Thyroid gland (tissue), 4 donors: ENCODE data around the gene TMEM255B. TPM values are rescaled to one million over a fixed set of nuclear protein-coding genes. Genes with fewer than 3 reads are reported as not detected.
A peak's percentile ranks its signal among the peaks of the same experiment; 100 is the strongest.

Experiments
- DNase-seq, 2 donors: peaks; one replicate each; pipeline ENCODE4 v3.0.0-alpha.2; 2019
- H3K27ac ChIP-seq, 3 donors: fragments of 200-600 bp; sonication (generic); 1 replicate in 2 of 3; 2 replicates in 1 of 3; pipeline ENCODE4 v1.5.1; 2016 to 2019; ENCODE audit warnings: mild to moderate bottlenecking in 1 of 3, moderate library complexity in 1 of 3
- H3K27me3 ChIP-seq: fragments of 200-600 bp; sonication (generic); one replicate; pipeline ENCODE4 v1.5.1; 2019
- H3K36me3 ChIP-seq, 2 donors: fragments of 200-600 bp; sonication (generic); one replicate each; pipeline ENCODE4 v1.5.1; 2016 to 2019
- H3K4me1 ChIP-seq, 2 donors: fragments of 200-600 bp; sonication (generic); one replicate each; pipeline ENCODE4 v1.5.1; 2017 to 2019
- H3K4me3 ChIP-seq, 3 donors: fragments of 200-600 bp; sonication (generic); replicated peaks in 1 of 3; 1 replicate in 2 of 3; 2 replicates in 1 of 3; pipeline ENCODE4 v1.5.1; 2016; ENCODE audit warnings: mild to moderate bottlenecking in 1 of 3
- H3K9me3 ChIP-seq: fragments of 200-600 bp; sonication (generic); one replicate; pipeline ENCODE4 v1.5.1; 2017
- CTCF ChIP-seq, 6 experiments: fragments of 200-600 bp in 3 of 6; fragments of 450-650 bp in 3 of 6; sonication (generic) in 3 of 6; IDR thresholded peaks; one replicate each; pipeline ENCODE4 v1.5.1; 2016 to 2019; ENCODE audit warnings: antibody characterized with exemption in 6 of 6, mild to moderate bottlenecking in 2 of 6, inconsistent platforms in 1 of 6, moderate library complexity in 1 of 6
- POLR2A ChIP-seq, 2 donors: fragments of 450-650 bp; IDR thresholded peaks; one replicate each; pipeline ENCODE4 v1.6.1; 2017; ENCODE audit warnings: antibody characterized with exemption in 2 of 2, mild to moderate bottlenecking in 2 of 2, moderate library complexity in 1 of 2
- WGBS, 2 donors: methylation state at CpG; one replicate each; pipeline ENCODE4 v1.1.5; 2017; 5-methylcytosine and 5-hydroxymethylcytosine counted together
- intact Hi-C: fragments of 100-400 bp; cut with DNase I; formaldehyde crosslinking; loops from one replicate; pipeline ENCODE4 v1.15.1; 2023
- total RNA-seq, 4 donors: library from RNA; depleted of rRNA; stranded (reverse); fragments of >200 nt; gene quantifications; one replicate each; pipeline ENCODE4 v1.2.3, GENCODE V29; 2016

TMEM255B gene
- total RNA-seq, 4 donors from 2014 or later: 6.1 to 9.2 (median 8.3) TPM

DNA sequence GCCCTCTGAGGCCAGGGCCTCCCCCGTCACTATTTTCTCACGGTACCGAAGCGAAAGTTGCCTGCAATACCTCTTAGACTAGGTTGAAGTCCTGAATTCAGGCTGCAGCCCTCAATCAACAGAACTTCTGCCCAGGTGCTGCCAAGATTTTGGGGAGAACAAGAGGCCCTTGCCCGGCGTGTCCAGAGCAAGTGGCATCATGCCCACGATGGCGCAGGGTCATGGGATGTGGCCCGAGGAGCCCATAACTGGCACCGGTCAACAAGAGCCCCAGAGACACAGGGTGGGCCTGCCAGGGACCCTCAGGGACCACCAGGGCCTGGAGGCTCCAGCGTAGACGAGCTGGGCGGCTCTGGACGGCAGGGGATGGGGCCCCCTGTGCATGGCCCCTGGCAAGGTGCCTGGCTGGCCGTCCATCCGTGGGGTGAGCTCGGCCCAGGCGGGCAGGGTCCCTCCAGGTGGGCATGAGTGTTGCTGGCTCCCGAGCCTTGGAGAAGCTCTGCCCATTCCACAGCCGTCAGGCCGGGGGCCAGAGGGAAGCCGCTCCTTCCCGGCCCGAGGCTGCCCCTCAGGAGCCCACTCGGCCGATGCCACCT lies 59.8 kb downstream of the TMEM255B start:
- peaks cover 12% of the 10 kb centered on the region in 2 donors for H3K36me3 ChIP-seq
- no peak for TF ChIP-seq CTCF (IDR thresholded peaks at IDR 0.05)
- peak overlapping the region in 2 of 3 donors; percentile 42 to 71 for H3K27ac ChIP-seq
- no peak overlapping the region for H3K4me3 ChIP-seq
- H3K4me1 ChIP-seq: peaks cover 41 to 69% of the 10 kb centered on the region in 2 donors
- 89 to 90% methylated on average over 5 to 11 of the region's 26 CpGs for WGBS, 2 donors
- intact Hi-C loops: loop anchor here (5.0 kb wide), 2 partner anchors 129 to 409 kb away; no protein-coding TSS in a partner anchor
- H3K9me3 ChIP-seq: no peaks in the 10 kb centered on the region
- H3K27me3 ChIP-seq: no peaks in the 10 kb centered on the region
- no peak for DNase-seq

- intact Hi-C loops: loop anchor here (5.0 kb wide), 2 partner anchors 128 to 408 kb away; no protein-coding TSS in a partner anchor
- H3K4me1 ChIP-seq: peaks cover 36 to 64% of the 10 kb centered on the region in 2 donors
- TF ChIP-seq CTCF (IDR thresholded peaks at IDR 0.05) (no peak), POLR2A (IDR thresholded peaks at IDR 0.05) (no peak)
- no peaks in the 10 kb centered on the region for H3K9me3 ChIP-seq
- H3K36me3 ChIP-seq: peaks cover 12 to 13% of the 10 kb centered on the region in 2 donors
- H3K27me3 ChIP-seq: no peaks in the 10 kb centered on the region
- H3K27ac ChIP-seq: no peak overlapping the region
- no peak for DNase-seq
- WGBS, 2 donors: 91 to 93% methylated on average over 6 to 10 of the region's 13 CpGs
- H3K4me3 ChIP-seq: no peak overlapping the region
Observed at GRCh38 chr13:113819341-113819730, 60.3 kb downstream of the TMEM255B start.

- H3K9me3 ChIP-seq: no peaks in the 10 kb centered on the region
- peaks cover 12 to 13% of the 10 kb centered on the region in 2 donors for H3K36me3 ChIP-seq
- H3K4me3 ChIP-seq: no peak overlapping the region
- no peak for DNase-seq
- intact Hi-C loops: loop anchor here (5.0 kb wide), 2 partner anchors 127 to 407 kb away; no protein-coding TSS in a partner anchor
- no peaks in the 10 kb centered on the region for H3K27me3 ChIP-seq
- peak overlapping the region; percentile 3 to 92 (median 75) for H3K27ac ChIP-seq
- peaks cover 32 to 58% of the 10 kb centered on the region in 2 donors for H3K4me1 ChIP-seq
- 92 to 93% methylated on average over 36 to 37 of the region's 52 CpGs for WGBS, 2 donors
- no peak for TF ChIP-seq POLR2A (IDR thresholded peaks at IDR 0.05)
- no peak for TF ChIP-seq CTCF (IDR thresholded peaks at IDR 0.05)
Observed at GRCh38 chr13:113819731-113820715, 61.0 kb downstream of the TMEM255B start.

DNA sequence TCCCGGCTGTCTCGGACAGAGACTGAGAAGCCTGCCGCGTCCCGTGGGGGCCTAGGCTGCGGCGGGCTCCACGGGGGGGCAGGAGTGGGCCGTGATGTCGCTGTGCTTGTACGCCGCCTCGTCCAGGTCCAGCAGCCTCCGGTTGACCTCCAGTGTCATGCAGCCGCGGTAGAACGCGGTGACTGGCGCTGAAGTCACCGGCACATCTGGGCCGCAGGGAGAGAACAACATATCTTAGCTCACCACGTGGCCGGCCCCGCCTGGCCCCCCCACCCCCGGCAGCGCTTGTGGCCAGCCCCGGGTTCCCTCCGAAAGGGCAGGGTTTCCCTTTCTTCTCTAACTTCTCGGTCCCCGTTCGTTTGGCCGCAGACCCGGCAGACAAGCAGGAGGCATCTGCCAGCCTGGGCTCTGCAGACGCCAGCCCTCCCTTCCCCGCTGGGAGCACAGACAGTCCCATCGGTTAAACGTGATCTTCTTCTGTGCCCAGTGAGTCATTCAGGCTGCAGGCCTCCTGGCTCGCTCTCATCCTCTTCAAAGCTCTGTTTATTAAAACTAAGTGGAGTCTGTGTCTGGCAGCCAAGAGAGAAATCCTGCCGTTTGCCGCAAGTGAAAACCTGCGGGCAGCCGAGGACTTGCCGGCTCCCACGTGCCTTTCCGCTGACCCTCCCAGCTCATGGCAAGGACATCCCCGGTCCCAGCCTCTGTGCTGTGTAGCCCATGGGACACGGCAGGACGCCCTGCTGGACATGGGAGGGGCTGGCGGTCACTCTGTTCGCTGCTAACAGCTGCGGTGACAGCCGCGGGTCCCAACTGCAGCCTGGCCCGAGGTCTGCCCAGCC lies 62.0 kb downstream of the TMEM255B start:
- intact Hi-C loops: no loop called here
- Histone ChIP-seq H3K4me1 (peaks cover 32 to 58% of the 10 kb centered on the region in 2 donors), H3K4me3 (no peak overlapping the region), H3K27ac (peak overlapping the region; percentile 75 to 92 (median 80)), H3K9me3 (no peaks in the 10 kb centered on the region), H3K27me3 (no peaks in the 10 kb centered on the region), H3K36me3 (peaks cover 13 to 19% of the 10 kb centered on the region in 2 donors)
- WGBS, 2 donors: 32 to 38% methylated on average over 9 to 38 of the region's 54 CpGs
- TF ChIP-seq POLR2A (IDR thresholded peaks at IDR 0.05) (peak in 1 of 2 donors; percentile 35), CTCF (IDR thresholded peaks at IDR 0.05) (peak in 2 of 6 experiments; percentile 9 to 14)
- DNase-seq: peak; percentile 94 to 95
